HG03060 (cell line): ENCODE data around the gene HIPK2.
"Not testable (repeated sequence)": the region's sequence is repeated elsewhere in the genome, so short reads cannot be mapped to it uniquely, and the experiment has no call there.

Experiments used
- ATAC-seq: cut with Tn5 transposase; IDR thresholded peaks from one replicate; pipeline ENCODE4 v1.9.1; 2021; ENCODE audit warnings: low read depth, moderate number of reproducible peaks; ENCODE audit not compliant: unreplicated experiment

The HIPK2 gene

GRCh38 chr7:139560199-139560598, 217.6 kb downstream of the HIPK2 start:
- ATAC-seq = no peak

GRCh38 chr7:139559364-139560105, 218.3 kb downstream of the HIPK2 start:
- no peak for ATAC-seq

DNA sequence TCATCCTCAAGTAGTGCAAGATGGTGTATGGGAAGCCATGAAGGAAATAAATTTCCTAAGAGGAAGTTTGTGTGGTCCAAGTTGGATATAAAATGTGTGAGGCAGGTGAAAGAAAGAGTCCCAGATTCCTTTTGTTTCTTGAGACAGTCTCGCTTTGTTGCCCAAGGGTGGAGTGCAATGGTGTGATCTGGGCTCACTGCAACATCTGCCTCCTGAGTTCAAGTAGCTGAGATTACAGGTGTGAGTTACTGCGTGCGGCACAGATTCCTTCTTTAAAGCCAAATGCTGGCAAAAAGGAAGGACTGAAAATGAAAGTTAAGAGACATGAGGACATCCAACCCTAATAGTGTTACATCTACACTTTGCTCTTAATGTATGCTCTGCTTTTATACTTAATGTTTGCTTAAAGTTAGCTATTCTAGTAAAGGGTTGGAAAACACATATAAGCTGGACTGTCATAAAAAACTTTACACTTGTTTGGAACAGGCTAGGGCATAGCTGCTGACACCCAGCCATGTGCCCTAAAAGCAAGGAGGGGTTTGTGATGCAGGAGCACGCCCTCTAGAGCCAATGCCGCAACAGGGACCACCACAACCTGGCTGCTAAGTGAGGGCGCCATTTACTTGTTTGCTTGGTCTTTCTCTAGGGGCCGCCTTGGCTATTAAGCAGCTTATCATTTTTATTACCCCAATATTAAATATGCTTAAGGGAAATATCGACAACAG, 219.8 kb downstream of the HIPK2 start:
- no peak for ATAC-seq

- ATAC-seq = not testable (repeated sequence)
Observed at GRCh38 chr7:139553991-139554700, 223.7 kb downstream of the HIPK2 start.

DNA sequence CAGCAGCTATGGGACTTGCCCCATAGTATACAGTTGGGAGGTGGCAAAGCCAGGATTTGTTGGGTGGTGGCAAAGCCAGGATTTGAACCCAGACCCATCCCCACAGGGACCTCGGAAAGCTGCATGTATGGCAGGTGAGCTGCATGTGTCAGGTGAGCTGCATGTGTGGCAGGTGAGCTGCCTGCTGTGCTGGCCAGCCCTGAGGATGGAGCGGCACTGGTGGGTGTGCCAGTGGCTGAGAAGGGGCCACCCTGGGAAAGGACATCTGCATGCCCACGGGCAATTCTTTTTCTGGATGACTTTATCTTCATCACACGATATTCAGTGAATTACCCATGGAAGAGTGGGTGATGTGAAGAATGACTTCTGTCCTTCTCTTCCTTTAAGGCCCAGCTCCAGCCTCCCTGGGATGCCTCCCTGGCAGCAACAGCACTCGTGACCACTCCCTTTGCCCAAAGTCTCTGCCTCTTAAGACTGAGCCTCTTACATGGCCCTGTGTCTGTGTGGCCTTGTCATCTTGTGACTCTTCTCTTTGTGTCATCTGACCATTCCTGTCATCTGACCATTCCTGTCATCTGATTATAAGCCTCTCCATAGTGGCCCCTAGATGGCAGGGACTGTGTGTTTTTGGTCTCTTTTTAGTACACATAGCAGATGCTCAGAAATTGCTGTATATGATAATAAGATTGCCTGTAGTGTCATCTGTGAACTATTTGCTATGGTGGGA, 229.3 kb downstream of the HIPK2 start:
- no peak for ATAC-seq

- ATAC-seq = no peak
Observed at GRCh38 chr7:139544645-139545044, 233.2 kb downstream of the HIPK2 start.

DNA sequence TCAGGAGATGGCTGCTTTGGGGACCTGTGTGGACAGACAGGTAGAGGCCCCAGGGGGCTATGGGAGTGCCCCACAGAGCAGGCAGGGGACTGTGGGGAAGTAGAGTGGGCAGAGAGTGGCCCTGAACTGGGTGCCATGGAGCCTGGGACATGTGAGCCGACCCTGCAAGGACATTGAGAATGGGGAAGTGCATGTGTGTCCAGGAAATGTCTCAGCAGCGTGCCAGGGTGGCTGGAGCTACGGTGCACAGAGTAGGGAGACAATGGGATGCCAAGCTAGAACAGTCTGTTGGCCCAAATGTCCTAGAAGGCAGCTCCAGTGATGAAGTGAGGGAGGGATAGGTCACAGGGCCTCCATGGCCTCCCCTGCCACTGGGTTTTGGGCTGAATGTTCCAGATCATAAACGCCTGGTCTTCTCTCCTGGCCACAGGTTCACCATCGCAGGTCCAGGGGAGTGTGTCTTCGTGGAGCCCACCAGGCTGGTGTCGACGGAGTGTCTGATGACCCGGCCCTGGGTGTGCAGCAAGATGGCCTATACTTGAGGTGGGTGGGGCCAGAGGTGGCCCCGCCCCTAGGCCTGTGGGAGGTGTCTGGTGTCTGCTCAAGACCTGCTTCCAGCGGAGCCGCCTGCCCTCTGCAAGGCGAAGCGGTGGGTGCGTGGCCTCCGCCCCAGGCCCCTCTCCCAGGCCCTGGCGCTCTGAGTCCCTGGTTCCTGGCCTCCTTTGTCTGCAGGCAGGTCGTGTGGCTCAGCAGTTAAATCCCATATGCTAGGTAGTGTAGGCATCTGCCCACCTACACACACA, 233.8 kb downstream of the HIPK2 start:
- no peak for ATAC-seq

- no peak for ATAC-seq
Observed at GRCh38 chr7:139542308-139543151, 235.3 kb downstream of the HIPK2 start.

GRCh38 chr7:139541600-139542307, 236.0 kb downstream of the HIPK2 start:
- no peak for ATAC-seq

- ATAC-seq = no peak
Observed at GRCh38 chr7:139540203-139540602, 237.6 kb downstream of the HIPK2 start.

GRCh38 chr7:139538881-139539635, 238.7 kb downstream of the HIPK2 start:
- no peak for ATAC-seq

- no peak for ATAC-seq
Observed at GRCh38 chr7:139536152-139536551, 241.6 kb downstream of the HIPK2 start.

DNA sequence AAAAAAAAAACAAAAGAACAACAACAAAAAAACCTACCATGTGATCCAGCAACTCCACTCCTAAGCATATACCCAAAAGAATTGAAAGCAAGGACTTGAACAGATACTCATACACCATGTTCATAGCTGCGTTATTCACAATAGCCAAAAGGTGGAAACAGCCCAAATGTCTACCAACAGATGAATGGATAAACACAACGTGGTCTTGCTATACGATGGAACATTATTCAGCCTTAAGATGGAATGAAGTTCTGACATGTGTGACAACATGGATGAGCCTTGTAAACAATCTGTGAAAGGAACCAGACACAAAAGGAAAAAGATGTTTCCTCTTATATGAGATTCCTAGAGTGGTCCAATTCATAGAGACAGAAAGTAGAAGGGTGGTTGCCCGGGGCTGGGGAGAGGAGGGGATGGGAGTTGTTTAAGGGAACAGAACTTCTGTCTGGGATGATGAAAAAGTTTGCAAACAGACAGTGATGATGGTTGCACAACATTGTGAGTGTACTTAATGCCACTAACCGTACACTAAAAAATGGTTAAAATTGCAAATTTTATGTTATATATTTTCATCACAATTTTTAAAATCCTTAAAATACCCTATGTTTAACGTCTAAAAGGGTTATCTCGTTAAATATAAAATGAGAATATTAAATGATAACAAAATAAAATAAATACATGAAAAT, 242.7 kb downstream of the HIPK2 start:
- no peak for ATAC-seq

- no peak for ATAC-seq
Observed at GRCh38 chr7:139534096-139534495, 243.7 kb downstream of the HIPK2 start.

DNA sequence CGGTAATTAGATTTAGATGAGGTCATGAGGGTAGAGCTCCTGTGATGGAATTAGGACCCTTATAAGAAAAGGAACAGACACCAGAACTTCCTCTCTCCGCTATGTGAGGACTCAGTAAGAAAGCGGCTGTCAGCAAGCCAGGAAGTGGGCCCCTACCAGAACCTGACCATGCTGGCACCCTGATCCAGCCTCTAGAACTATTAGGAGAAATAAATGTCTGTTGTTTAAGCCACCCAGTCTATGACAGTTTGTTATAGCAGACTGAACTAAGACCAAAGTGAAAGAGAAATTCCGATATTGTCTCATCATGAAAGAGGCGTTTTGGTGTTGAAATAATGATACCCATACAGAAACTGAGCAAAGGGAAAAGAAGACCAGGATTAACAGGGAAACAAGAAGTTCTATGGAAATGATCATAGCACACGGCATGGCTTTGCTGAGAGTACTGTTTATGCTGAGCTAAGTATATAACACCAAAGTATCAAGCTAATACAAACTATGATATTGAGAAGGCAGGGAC, 245.1 kb downstream of the HIPK2 start:
- no peak for ATAC-seq

- no peak for ATAC-seq
Observed at GRCh38 chr7:139531094-139531493, 246.7 kb downstream of the HIPK2 start.
